Urinary bladder (tissue), 4 donors: ENCODE measurements around the gene SLC24A4. TPM values are rescaled to one million over a fixed set of nuclear protein-coding genes. Genes with fewer than 3 reads are reported as not detected.

Source experiments
- DNase-seq: peaks from one replicate; pipeline ENCODE4 v3.0.0-alpha.2; 2015; ENCODE audit errors: extremely low spot score
- H3K27ac ChIP-seq: one replicate; pipeline ENCODE4 v1.5.1; 2013; ENCODE audit warnings: low read depth, mild to moderate bottlenecking, moderate library complexity
- H3K36me3 ChIP-seq: one replicate; pipeline ENCODE4 v1.6.1; 2013; ENCODE audit warnings: mild to moderate bottlenecking, moderate library complexity; ENCODE audit not compliant: insufficient read depth
- H3K4me1 ChIP-seq: one replicate; pipeline ENCODE4 v1.6.1; 2013; ENCODE audit warnings: mild to moderate bottlenecking, moderate library complexity; ENCODE audit not compliant: insufficient read depth
- H3K4me3 ChIP-seq: one replicate; pipeline ENCODE4 v1.5.1; 2013; ENCODE audit warnings: low read depth, low read length
- WGBS: extraction: QIAGEN DNeasy Blood & Tissue Kit; methylation state at CpG from one replicate; pipeline ENCODE4 v1.1.7; 2013; 5-methylcytosine and 5-hydroxymethylcytosine counted together
- polyA plus RNA-seq: library from polyadenylated mRNA; stranded (reverse); fragments of 200-250 nt; gene quantifications from one replicate; pipeline ENCODE4 v1.2.3, GENCODE V29; 2013
- total RNA-seq: library from RNA; depleted of rRNA; stranded (reverse); fragments of >200 nt; gene quantifications from one replicate; pipeline ENCODE4 v1.2.3, GENCODE V29; 2014
- donor health status: healthy with polysubstance abuse.
- donor health status: healthy.

SLC24A4 gene
- total and polyA plus RNA-seq, 2 donors = 0.18 to 0.85 TPM

- no peaks in the 10 kb centered on the region for H3K36me3 ChIP-seq
- H3K27ac ChIP-seq = no peak overlapping the region
- DNase-seq = no peak
Observed at GRCh38 chr14:92549105-92549858, 226.3 kb downstream of the SLC24A4 start.

GRCh38 chr14:92549859-92550230, 226.9 kb downstream of the SLC24A4 start:
- H3K4me1 ChIP-seq = no peaks in the 10 kb centered on the region
- no peak for DNase-seq

More at GRCh38 chr14:92549105-92549858, 226.3 kb downstream of the SLC24A4 start:
- 75% methylated on average over 17 of the region's 17 CpGs for WGBS
- Histone ChIP-seq H3K4me1 (no peaks in the 10 kb centered on the region), H3K4me3 (no peak overlapping the region)

More at GRCh38 chr14:92549859-92550230, 226.9 kb downstream of the SLC24A4 start:
- H3K27ac ChIP-seq = no peak overlapping the region
- WGBS = 28% methylated on average over 7 of the region's 7 CpGs
- H3K36me3 ChIP-seq = no peaks in the 10 kb centered on the region
- no peak overlapping the region for H3K4me3 ChIP-seq

Other genes starting within 250 kb of the SLC24A4 start
- gene ATXN3, start 216.6 kb upstream of the SLC24A4 start, total RNA-seq = 68.0 TPM
- 14.9 TPM for gene ATXN3, start 216.6 kb upstream of the SLC24A4 start, polyA plus RNA-seq
- gene NDUFB1, start 201.5 kb upstream of the SLC24A4 start, total RNA-seq = 188 TPM
- 380 TPM for gene NDUFB1, start 201.5 kb upstream of the SLC24A4 start, polyA plus RNA-seq
- 35.2 TPM for gene CPSF2, start 201.2 kb upstream of the SLC24A4 start, total RNA-seq
- 15.5 TPM for gene CPSF2, start 201.2 kb upstream of the SLC24A4 start, polyA plus RNA-seq
- gene RIN3, start 190.6 kb downstream of the SLC24A4 start, total RNA-seq = 9.1 TPM
- gene RIN3, start 190.6 kb downstream of the SLC24A4 start, polyA plus RNA-seq = 21.7 TPM